Measurements from ENCODE around the gene PKN3.

DNA sequence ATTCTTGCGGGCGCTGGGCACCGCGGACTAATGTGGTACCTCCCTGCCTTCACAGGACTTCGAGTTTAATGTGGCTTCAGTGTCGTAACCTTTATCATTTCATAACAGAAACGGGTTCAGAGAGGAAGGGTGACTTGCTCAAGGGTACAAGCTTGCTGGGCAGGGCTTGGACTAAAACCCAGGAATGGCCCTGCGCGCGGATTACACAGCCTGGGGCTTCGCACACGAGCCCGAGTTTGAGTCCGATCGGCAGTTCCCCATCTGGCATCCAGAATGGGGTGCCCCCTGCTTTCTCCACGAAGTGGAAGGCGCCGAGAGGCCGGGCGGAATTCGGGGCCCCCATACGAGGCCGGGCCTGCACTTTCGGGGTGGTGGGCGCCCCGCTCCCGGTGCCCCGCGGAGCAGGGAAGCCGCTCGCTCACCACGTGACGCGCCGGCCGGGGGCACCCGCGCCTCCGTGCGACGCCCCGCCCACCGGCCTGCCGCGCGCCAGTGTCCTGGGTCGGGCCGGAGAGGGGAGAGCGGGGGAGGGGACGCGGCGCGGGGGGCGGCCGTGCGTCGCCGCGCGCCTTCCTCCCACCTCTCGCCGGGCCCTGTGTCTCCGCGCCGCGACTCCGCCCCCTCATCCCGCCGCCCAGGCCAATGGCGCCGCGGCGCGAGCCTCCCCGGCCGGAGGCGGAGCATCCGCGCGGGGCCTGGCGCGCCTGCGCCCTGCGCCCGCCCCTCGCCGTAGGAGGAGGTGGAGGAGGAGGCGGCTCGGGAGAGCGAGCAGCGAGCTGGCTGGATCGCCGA is 13.6 kb upstream of the PKN3 start, which contains the start of gene SET:
- TF ChIP-seq CTCF (IDR thresholded peaks at IDR 0.05): no peak
- no peak for TF ChIP-seq EZH2 (IDR thresholded peaks at IDR 0.05)
- TF ChIP-seq EZH2phosphoT487 (IDR thresholded peaks at IDR 0.05): no peak

All from neural progenitor cell (in vitro differentiated cells).